Lower lobe of right lung (tissue), 2 donors: ENCODE data around the gene ROR1. TPM values are rescaled to one million over a fixed set of nuclear protein-coding genes. Genes with fewer than 3 reads are reported as not detected.

Source experiments
- ATAC-seq, 2 donors: fragments of 200-7000 bp; cut with Tn5 transposase; one replicate each; pipeline ENCODE4 v1.9.1; 2020 to 2022; ENCODE audit warnings: mild to moderate bottlenecking in 2 of 2, moderate library complexity in 2 of 2
- DNase-seq: peaks from one replicate; pipeline ENCODE4 v3.0.0-alpha.2; 2020
- H3K27ac ChIP-seq: fragments of 200-600 bp; one replicate; pipeline ENCODE4 v1.8.0; 2022
- H3K27me3 ChIP-seq: fragments of 200-600 bp; one replicate; pipeline ENCODE4 v1.8.0; 2022; ENCODE audit warnings: low read depth
- H3K36me3 ChIP-seq: fragments of 200-600 bp; one replicate; pipeline ENCODE4 v1.8.0; 2022; ENCODE audit warnings: mild to moderate bottlenecking
- H3K4me1 ChIP-seq: fragments of 200-600 bp; one replicate; pipeline ENCODE4 v1.8.0; 2022
- H3K4me3 ChIP-seq: fragments of 200-600 bp; one replicate; pipeline ENCODE4 v1.8.0; 2022; ENCODE audit warnings: mild to moderate bottlenecking
- H3K9me3 ChIP-seq: fragments of 200-600 bp; one replicate; pipeline ENCODE4 v1.8.0; 2022
- CTCF ChIP-seq: fragments of 200-600 bp; IDR thresholded peaks from one replicate; pipeline ENCODE4 v1.8.0; 2022; ENCODE audit warnings: antibody characterized with exemption, mild to moderate bottlenecking
- intact Hi-C: fragments of 100-400 bp; cut with DNase I; formaldehyde crosslinking; loops from one replicate; pipeline ENCODE4 v1.11.0; 2022
- total RNA-seq: library from RNA; stranded (reverse); fragmentation: NEBNext Ultra II Directional; extraction: Animal tissue kit (Norgen Biotek cat#: 25700); gene quantifications from one replicate; pipeline ENCODE4 v1.2.1, GENCODE V29; 2021
- donor health status: DM: no; HTN: yes; CAD: no; lungs with severe emphysema.

Gene ROR1
- total RNA-seq, 1 donor from 2014 or later = 15.8 TPM

GRCh38 chr1:64084451-64084850, 310.6 kb downstream of the ROR1 start:
- DNase-seq (no peak), ATAC-seq (no peak)
- Histone ChIP-seq H3K4me1 (no peaks in the 10 kb centered on the region), H3K9me3 (no peaks in the 10 kb centered on the region), H3K36me3 (no peaks in the 10 kb centered on the region), H3K27me3 (no peaks in the 10 kb centered on the region), H3K27ac (no peak overlapping the region), H3K4me3 (no peak overlapping the region)
- intact Hi-C loops = no loop called here
- TF ChIP-seq CTCF = no peak

GRCh38 chr1:64087768-64088167, 314.0 kb downstream of the ROR1 start:
- TF ChIP-seq CTCF = no peak
- Histone ChIP-seq H3K9me3 (no peaks in the 10 kb centered on the region), H3K4me3 (no peak overlapping the region), H3K4me1 (no peaks in the 10 kb centered on the region), H3K27ac (no peak overlapping the region), H3K36me3 (no peaks in the 10 kb centered on the region), H3K27me3 (no peaks in the 10 kb centered on the region)
- ATAC-seq = no peak
- intact Hi-C loops = no loop called here
- DNase-seq = no peak

GRCh38 chr1:64090436-64090835, 316.6 kb downstream of the ROR1 start:
- DNase-seq (no peak), ATAC-seq (no peak)
- Histone ChIP-seq H3K36me3 (no peaks in the 10 kb centered on the region), H3K4me3 (no peak overlapping the region), H3K27me3 (no peaks in the 10 kb centered on the region), H3K27ac (no peak overlapping the region), H3K9me3 (no peaks in the 10 kb centered on the region), H3K4me1 (no peaks in the 10 kb centered on the region)
- intact Hi-C loops = no loop called here
- no peak for TF ChIP-seq CTCF

- no peak for TF ChIP-seq CTCF
- Histone ChIP-seq H3K4me1 (no peaks in the 10 kb centered on the region), H3K9me3 (no peaks in the 10 kb centered on the region), H3K4me3 (no peak overlapping the region), H3K27me3 (no peaks in the 10 kb centered on the region), H3K27ac (no peak overlapping the region), H3K36me3 (no peaks in the 10 kb centered on the region)
- no peak for ATAC-seq
- DNase-seq = no peak
- intact Hi-C loops = no loop called here
Observed at GRCh38 chr1:64092851-64093371, 319.1 kb downstream of the ROR1 start.

- Histone ChIP-seq H3K9me3 (no peaks in the 10 kb centered on the region), H3K27me3 (no peaks in the 10 kb centered on the region), H3K36me3 (no peaks in the 10 kb centered on the region), H3K27ac (no peak overlapping the region), H3K4me1 (no peaks in the 10 kb centered on the region), H3K4me3 (no peak overlapping the region)
- no peak for ATAC-seq
- no peak for TF ChIP-seq CTCF
- intact Hi-C loops = no loop called here
- no peak for DNase-seq
Observed at GRCh38 chr1:64093941-64094340, 320.1 kb downstream of the ROR1 start.

- TF ChIP-seq CTCF = no peak
- no peaks in the 10 kb centered on the region for H3K36me3 ChIP-seq
- DNase-seq (no peak), ATAC-seq (no peak)
- H3K27me3 ChIP-seq = no peaks in the 10 kb centered on the region
- no peaks in the 10 kb centered on the region for H3K4me1 ChIP-seq
- H3K4me3 ChIP-seq = no peak overlapping the region
- no peak overlapping the region for H3K27ac ChIP-seq
- no peaks in the 10 kb centered on the region for H3K9me3 ChIP-seq
- intact Hi-C loops = no loop called here
Observed at GRCh38 chr1:64095832-64096231, 322.0 kb downstream of the ROR1 start.
